Skin epidermis (tissue), 12 donors: Measurements from ENCODE around the gene NCAPD2.
"Not testable (repeated sequence)": the region's sequence is repeated elsewhere in the genome, so short reads cannot be mapped to it uniquely, and the experiment has no call there.

Source experiments
- H3K27ac ChIP-seq, 21 experiments: fragments of 200-600 bp; sonication (generic) in 11 of 21; one replicate each; pipeline ENCODE4 v1.5.0; 2020; ENCODE audit warnings: mild to moderate bottlenecking in 3 of 21, inconsistent platforms in 2 of 21, moderate library complexity in 2 of 21
- H3K4me3 ChIP-seq, 7 experiments: fragments of 200-600 bp; sonication (generic) in 2 of 7; one replicate each; pipeline ENCODE4 v1.5.0; 2020; ENCODE audit warnings: inconsistent platforms in 2 of 7, mild to moderate bottlenecking in 2 of 7, moderate library complexity in 1 of 7

NCAPD2 gene

GRCh38 chr12:6555018-6555691 is 61.3 kb downstream of the NCAPD2 start:
- H3K27ac ChIP-seq: peak overlapping the region in 20 of 21 experiments; percentile 2 to 92 (median 74)
- H3K4me3 ChIP-seq: peak overlapping the region; percentile 64 to 79 (median 69)

- Histone ChIP-seq H3K4me3 (peak overlapping the region in 6 of 7 experiments; percentile 67 to 79 (median 69)), H3K27ac (peak overlapping the region in 14 of 21 experiments; percentile 6 to 92 (median 68))
Measured at GRCh38 chr12:6556496-6556817, 62.6 kb downstream of the NCAPD2 start.

- Histone ChIP-seq H3K4me3 (no peak overlapping the region), H3K27ac (peak overlapping the region in 2 of 21 experiments; percentile 74 to 92)
Measured at GRCh38 chr12:6556857-6557256, 63.0 kb downstream of the NCAPD2 start.

GRCh38 chr12:6558014-6558760 is 64.3 kb downstream of the NCAPD2 start:
- not testable (repeated sequence) for H3K4me3 ChIP-seq
- peak overlapping the region in 1 of 21 experiments; percentile 23 for H3K27ac ChIP-seq

GRCh38 chr12:6559500-6559899 is 65.6 kb downstream of the NCAPD2 start:
- Histone ChIP-seq H3K4me3 (no peak overlapping the region), H3K27ac (no peak overlapping the region)

GRCh38 chr12:6560501-6561205 is 66.8 kb downstream of the NCAPD2 start:
- Histone ChIP-seq H3K27ac (peak overlapping the region in 1 of 21 experiments; percentile 1), H3K4me3 (no peak overlapping the region)

GRCh38 chr12:6562881-6563280 is 69.0 kb downstream of the NCAPD2 start:
- no peak overlapping the region for H3K27ac ChIP-seq

GRCh38 chr12:6563448-6564050 is 69.6 kb downstream of the NCAPD2 start:
- Histone ChIP-seq H3K4me3 (no peak overlapping the region), H3K27ac (no peak overlapping the region)

More at GRCh38 chr12:6562881-6563280, 69.0 kb downstream of the NCAPD2 start:
- H3K4me3 ChIP-seq: no peak overlapping the region

- Histone ChIP-seq H3K27ac (peak overlapping the region in 16 of 21 experiments; percentile 7 to 94 (median 87)), H3K4me3 (peak overlapping the region; percentile 49 to 85 (median 63))
Measured at GRCh38 chr12:6567112-6567670, 73.3 kb downstream of the NCAPD2 start.

- H3K4me3 ChIP-seq: no peak overlapping the region
- H3K27ac ChIP-seq: peak overlapping the region in 4 of 21 experiments; percentile 77 to 91 (median 85)
Measured at GRCh38 chr12:6569312-6569711, 75.4 kb downstream of the NCAPD2 start.

GRCh38 chr12:6569786-6570185 is 75.9 kb downstream of the NCAPD2 start:
- H3K27ac ChIP-seq: no peak overlapping the region
- no peak overlapping the region for H3K4me3 ChIP-seq

- Histone ChIP-seq H3K27ac (no peak overlapping the region), H3K4me3 (no peak overlapping the region)
Measured at GRCh38 chr12:6570264-6570887, 76.5 kb downstream of the NCAPD2 start.

GRCh38 chr12:6573001-6573400 is 79.1 kb downstream of the NCAPD2 start:
- no peak overlapping the region for H3K27ac ChIP-seq

GRCh38 chr12:6574576-6575295 is 80.8 kb downstream of the NCAPD2 start:
- Histone ChIP-seq H3K4me3 (no peak overlapping the region), H3K27ac (no peak overlapping the region)

More at GRCh38 chr12:6573001-6573400, 79.1 kb downstream of the NCAPD2 start:
- no peak overlapping the region for H3K4me3 ChIP-seq

GRCh38 chr12:6575648-6576047 is 81.7 kb downstream of the NCAPD2 start:
- no peak overlapping the region for H3K4me3 ChIP-seq
- no peak overlapping the region for H3K27ac ChIP-seq
